HepG2 (cell line): Measurements from ENCODE around the gene SLC34A3. TPM values are rescaled to one million over a fixed set of nuclear protein-coding genes. Genes with fewer than 3 reads are reported as not detected.

Source experiments
- ELF3 ChIP-seq: IDR thresholded peaks from 2 replicates; pipeline ENCODE4 v1.6.1; 2016; ENCODE audit warnings: missing genetic modification reagents, missing compliant biosample characterization
- HES4 ChIP-seq: sonication (generic); formaldehyde crosslinking; IDR thresholded peaks from 2 replicates; pipeline ENCODE4 v1.9.0; 2021; ENCODE audit warnings: mild to moderate bottlenecking, missing genetic modification reagents, borderline replicate concordance
- KAT8 ChIP-seq: IDR thresholded peaks from 2 replicates; pipeline ENCODE4 v1.6.1; 2016; ENCODE audit warnings: missing genetic modification reagents, missing compliant biosample characterization
- SALL1 ChIP-seq: sonication (generic); formaldehyde crosslinking; IDR thresholded peaks from 2 replicates; pipeline ENCODE4 v1.8.0; 2022; ENCODE audit warnings: mild to moderate bottlenecking, missing genetic modification reagents
- SMAD1 ChIP-seq: sonication (generic); formaldehyde crosslinking; IDR thresholded peaks from 2 replicates; pipeline ENCODE4 v1.4.0; 2020; ENCODE audit warnings: missing genetic modification reagents, low read depth, mild to moderate bottlenecking, borderline replicate concordance
- ZNF292 ChIP-seq: sonication (generic); formaldehyde crosslinking; IDR thresholded peaks from 2 replicates; pipeline ENCODE4 v1.8.1; 2022; ENCODE audit warnings: mild to moderate bottlenecking, low read depth, missing genetic modification reagents, borderline replicate concordance
- polyA plus RNA-seq, 8 experiments: library from polyadenylated mRNA; depleted of rRNA in 3 of 8; stranded (reverse) in 7 of 8; unstranded in 1 of 8; fragments of >200 nt; fragmentation: Illumina TruSeq in 4 of 8; extraction: Trizol in 4 of 8; gene quantifications; 2 replicates each; pipeline versions ENCODE4 v1.2.1 to v1.2.3, GENCODE V29; 2011 to 2016; ENCODE audit warnings: low read depth in 4 of 8, missing spikeins in 1 of 8, mixed read lengths in 1 of 8; ENCODE audit not compliant: insufficient read depth in 1 of 8
- total RNA-seq, 5 experiments: library from RNA; depleted of rRNA; stranded (reverse); fragments of >200 nt; fragmentation: Illumina TruSeq; extraction: Trizol; gene quantifications; 2 replicates each; pipeline ENCODE4 v1.2.3, GENCODE V29; 2016; ENCODE audit warnings: low read depth in 1 of 5
- TF ChIP-seq, protein P1 (sequence below): sonication (generic); formaldehyde crosslinking; IDR thresholded peaks from 2 replicates; pipeline ENCODE4 v1.4.0; 2020; ENCODE audit warnings: missing genetic modification reagents
- TF ChIP-seq, protein P2 (sequence below): IDR thresholded peaks from 2 replicates; pipeline ENCODE4 v1.6.1; 2016
- TF ChIP-seq, protein P3 (sequence below): sonication (generic); formaldehyde crosslinking; IDR thresholded peaks from 2 replicates; pipeline ENCODE4 v1.4.0; 2020; ENCODE audit warnings: missing genetic modification reagents
- TF ChIP-seq, protein P4 (sequence below): sonication (generic); formaldehyde crosslinking; IDR thresholded peaks from 2 replicates; pipeline ENCODE4 v1.5.0; 2020; ENCODE audit warnings: mild to moderate bottlenecking, missing genetic modification reagents, borderline replicate concordance
- TF ChIP-seq, protein P5 (sequence below): sonication (generic); formaldehyde crosslinking; IDR thresholded peaks from 2 replicates; pipeline ENCODE4 v1.4.0; 2020; ENCODE audit warnings: missing genetic modification reagents, borderline replicate concordance
- TF ChIP-seq, protein P6 (sequence below): IDR thresholded peaks from 2 replicates; pipeline ENCODE4 v1.4.0; 2020; ENCODE audit warnings: mild to moderate bottlenecking, missing genetic modification reagents

Gene SLC34A3
- total and polyA plus RNA-seq, 2 of the 13 experiments (the other 11 are each of a cell fraction or from before 2014, with no cell fraction given), result 0.07 to 1.0 TPM

DNA sequence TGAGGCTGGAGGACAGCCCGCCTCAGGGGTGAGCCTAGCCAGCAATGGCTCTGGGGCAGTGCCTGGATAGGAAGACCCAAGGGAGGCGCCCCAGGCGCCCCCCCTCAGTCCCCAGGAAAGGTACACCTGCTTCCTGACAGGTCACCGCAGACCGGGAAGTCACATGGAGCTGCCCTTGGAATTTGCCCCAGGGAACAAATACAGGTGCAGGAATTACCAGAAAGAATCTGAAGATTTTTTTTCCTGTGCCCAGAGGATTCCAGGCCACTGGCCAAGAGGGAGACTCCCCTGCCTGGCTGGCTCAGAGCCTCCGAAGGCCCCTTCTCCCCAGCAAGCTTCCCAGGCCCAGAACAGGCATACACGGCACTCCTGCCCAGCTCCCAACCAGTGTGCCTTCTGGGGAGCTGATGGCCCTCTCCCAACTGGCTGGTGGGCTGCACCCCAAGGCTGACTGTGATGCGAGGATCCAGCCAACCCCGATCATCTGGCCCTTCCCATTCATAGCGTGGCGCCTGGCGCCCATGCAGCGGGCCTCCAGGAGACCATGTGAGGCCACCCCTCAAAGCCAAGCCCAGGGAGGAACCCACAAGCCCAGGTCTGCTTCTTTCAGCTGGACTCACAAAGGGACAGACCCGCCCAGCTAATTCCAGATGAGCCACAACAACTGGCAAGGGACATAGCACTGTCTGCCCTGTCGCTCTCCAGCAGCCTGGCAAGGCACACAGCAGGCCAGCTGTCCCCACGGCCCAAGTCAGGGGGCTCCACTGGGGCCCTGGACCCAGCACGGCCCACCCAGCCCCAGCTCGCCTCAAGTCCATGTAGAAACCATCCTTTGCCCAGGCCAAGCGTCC is 32.4 kb upstream of the SLC34A3 start (continued):
- TF ChIP-seq, protein P1, sequence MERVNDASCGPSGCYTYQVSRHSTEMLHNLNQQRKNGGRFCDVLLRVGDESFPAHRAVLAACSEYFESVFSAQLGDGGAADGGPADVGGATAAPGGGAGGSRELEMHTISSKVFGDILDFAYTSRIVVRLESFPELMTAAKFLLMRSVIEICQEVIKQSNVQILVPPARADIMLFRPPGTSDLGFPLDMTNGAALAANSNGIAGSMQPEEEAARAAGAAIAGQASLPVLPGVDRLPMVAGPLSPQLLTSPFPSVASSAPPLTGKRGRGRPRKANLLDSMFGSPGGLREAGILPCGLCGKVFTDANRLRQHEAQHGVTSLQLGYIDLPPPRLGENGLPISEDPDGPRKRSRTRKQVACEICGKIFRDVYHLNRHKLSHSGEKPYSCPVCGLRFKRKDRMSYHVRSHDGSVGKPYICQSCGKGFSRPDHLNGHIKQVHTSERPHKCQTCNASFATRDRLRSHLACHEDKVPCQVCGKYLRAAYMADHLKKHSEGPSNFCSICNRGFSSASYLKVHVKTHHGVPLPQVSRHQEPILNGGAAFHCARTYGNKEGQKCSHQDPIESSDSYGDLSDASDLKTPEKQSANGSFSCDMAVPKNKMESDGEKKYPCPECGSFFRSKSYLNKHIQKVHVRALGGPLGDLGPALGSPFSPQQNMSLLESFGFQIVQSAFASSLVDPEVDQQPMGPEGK (CRISPR knock-in tag), result peak; percentile 78
- TF ChIP-seq, protein P2, sequence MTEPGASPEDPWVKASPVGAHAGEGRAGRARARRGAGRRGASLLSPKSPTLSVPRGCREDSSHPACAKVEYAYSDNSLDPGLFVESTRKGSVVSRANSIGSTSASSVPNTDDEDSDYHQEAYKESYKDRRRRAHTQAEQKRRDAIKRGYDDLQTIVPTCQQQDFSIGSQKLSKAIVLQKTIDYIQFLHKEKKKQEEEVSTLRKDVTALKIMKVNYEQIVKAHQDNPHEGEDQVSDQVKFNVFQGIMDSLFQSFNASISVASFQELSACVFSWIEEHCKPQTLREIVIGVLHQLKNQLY (CRISPR knock-in tag), result no peak
- TF ChIP-seq ZNF292 (CRISPR knock-in tag) (0 out of 2 replicates have a peak, but pooled peaks have one; percentile 24), SALL1 (no peak), HES4 (CRISPR knock-in tag) (no peak), KAT8 (peak; percentile 36; the same call in 1 of the 2 replicates), SMAD1 (CRISPR knock-in tag) (no peak), ELF3 (CRISPR knock-in tag) (peak; percentile 37; the same call in 1 of the 2 replicates)
- TF ChIP-seq, protein P3, sequence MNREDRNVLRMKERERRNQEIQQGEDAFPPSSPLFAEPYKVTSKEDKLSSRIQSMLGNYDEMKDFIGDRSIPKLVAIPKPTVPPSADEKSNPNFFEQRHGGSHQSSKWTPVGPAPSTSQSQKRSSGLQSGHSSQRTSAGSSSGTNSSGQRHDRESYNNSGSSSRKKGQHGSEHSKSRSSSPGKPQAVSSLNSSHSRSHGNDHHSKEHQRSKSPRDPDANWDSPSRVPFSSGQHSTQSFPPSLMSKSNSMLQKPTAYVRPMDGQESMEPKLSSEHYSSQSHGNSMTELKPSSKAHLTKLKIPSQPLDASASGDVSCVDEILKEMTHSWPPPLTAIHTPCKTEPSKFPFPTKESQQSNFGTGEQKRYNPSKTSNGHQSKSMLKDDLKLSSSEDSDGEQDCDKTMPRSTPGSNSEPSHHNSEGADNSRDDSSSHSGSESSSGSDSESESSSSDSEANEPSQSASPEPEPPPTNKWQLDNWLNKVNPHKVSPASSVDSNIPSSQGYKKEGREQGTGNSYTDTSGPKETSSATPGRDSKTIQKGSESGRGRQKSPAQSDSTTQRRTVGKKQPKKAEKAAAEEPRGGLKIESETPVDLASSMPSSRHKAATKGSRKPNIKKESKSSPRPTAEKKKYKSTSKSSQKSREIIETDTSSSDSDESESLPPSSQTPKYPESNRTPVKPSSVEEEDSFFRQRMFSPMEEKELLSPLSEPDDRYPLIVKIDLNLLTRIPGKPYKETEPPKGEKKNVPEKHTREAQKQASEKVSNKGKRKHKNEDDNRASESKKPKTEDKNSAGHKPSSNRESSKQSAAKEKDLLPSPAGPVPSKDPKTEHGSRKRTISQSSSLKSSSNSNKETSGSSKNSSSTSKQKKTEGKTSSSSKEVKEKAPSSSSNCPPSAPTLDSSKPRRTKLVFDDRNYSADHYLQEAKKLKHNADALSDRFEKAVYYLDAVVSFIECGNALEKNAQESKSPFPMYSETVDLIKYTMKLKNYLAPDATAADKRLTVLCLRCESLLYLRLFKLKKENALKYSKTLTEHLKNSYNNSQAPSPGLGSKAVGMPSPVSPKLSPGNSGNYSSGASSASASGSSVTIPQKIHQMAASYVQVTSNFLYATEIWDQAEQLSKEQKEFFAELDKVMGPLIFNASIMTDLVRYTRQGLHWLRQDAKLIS (CRISPR knock-in tag), result 0 out of 2 replicates have a peak, but pooled peaks have one; percentile 79
- TF ChIP-seq, protein P4, sequence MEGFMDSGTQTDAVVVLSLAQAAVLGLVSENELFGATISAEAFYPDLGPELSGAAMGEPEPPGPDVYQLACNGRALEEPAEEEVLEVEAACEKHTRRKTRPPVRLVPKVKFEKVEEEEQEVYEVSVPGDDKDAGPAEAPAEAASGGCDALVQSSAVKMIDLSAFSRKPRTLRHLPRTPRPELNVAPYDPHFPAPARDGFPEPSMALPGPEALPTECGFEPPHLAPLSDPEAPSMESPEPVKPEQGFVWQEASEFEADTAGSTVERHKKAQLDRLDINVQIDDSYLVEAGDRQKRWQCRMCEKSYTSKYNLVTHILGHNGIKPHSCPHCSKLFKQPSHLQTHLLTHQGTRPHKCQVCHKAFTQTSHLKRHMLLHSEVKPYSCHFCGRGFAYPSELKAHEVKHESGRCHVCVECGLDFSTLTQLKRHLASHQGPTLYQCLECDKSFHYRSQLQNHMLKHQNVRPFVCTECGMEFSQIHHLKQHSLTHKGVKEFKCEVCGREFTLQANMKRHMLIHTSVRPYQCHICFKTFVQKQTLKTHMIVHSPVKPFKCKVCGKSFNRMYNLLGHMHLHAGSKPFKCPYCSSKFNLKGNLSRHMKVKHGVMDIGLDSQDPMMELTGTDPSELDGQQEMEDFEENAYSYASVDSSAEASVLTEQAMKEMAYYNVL (CRISPR knock-in tag), result 0 out of 2 replicates have a peak, but pooled peaks have one; percentile 19
- TF ChIP-seq, protein P5, sequence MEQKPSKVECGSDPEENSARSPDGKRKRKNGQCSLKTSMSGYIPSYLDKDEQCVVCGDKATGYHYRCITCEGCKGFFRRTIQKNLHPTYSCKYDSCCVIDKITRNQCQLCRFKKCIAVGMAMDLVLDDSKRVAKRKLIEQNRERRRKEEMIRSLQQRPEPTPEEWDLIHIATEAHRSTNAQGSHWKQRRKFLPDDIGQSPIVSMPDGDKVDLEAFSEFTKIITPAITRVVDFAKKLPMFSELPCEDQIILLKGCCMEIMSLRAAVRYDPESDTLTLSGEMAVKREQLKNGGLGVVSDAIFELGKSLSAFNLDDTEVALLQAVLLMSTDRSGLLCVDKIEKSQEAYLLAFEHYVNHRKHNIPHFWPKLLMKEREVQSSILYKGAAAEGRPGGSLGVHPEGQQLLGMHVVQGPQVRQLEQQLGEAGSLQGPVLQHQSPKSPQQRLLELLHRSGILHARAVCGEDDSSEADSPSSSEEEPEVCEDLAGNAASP (CRISPR knock-in tag), result peak; percentile 16; the same call in 1 of the 2 replicates
- TF ChIP-seq, protein P6, sequence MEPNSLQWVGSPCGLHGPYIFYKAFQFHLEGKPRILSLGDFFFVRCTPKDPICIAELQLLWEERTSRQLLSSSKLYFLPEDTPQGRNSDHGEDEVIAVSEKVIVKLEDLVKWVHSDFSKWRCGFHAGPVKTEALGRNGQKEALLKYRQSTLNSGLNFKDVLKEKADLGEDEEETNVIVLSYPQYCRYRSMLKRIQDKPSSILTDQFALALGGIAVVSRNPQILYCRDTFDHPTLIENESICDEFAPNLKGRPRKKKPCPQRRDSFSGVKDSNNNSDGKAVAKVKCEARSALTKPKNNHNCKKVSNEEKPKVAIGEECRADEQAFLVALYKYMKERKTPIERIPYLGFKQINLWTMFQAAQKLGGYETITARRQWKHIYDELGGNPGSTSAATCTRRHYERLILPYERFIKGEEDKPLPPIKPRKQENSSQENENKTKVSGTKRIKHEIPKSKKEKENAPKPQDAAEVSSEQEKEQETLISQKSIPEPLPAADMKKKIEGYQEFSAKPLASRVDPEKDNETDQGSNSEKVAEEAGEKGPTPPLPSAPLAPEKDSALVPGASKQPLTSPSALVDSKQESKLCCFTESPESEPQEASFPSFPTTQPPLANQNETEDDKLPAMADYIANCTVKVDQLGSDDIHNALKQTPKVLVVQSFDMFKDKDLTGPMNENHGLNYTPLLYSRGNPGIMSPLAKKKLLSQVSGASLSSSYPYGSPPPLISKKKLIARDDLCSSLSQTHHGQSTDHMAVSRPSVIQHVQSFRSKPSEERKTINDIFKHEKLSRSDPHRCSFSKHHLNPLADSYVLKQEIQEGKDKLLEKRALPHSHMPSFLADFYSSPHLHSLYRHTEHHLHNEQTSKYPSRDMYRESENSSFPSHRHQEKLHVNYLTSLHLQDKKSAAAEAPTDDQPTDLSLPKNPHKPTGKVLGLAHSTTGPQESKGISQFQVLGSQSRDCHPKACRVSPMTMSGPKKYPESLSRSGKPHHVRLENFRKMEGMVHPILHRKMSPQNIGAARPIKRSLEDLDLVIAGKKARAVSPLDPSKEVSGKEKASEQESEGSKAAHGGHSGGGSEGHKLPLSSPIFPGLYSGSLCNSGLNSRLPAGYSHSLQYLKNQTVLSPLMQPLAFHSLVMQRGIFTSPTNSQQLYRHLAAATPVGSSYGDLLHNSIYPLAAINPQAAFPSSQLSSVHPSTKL, result peak; percentile 49; the same call in 1 of the 2 replicates
